A549 (cell line): ENCODE data around the gene WFDC5. TPM values are rescaled to one million over a fixed set of nuclear protein-coding genes. Genes with fewer than 3 reads are reported as not detected.
A peak's percentile ranks its signal among the peaks of the same experiment; 100 is the strongest.

Source experiments
- ATAC-seq, 2 experiments: fragments of 200-7000 bp in 1 of 2; fragments of >200 bp in 1 of 2; cut with Nextera tagmentation in 1 of 2; cut with Tn5 transposase in 1 of 2; 3 replicates each; pipeline versions ENCODE4 v1.8.0 to v1.9.1; 2018 to 2020; ENCODE audit warnings: mild to moderate bottlenecking in 1 of 2, moderate library complexity in 1 of 2
- CTCF ChIA-PET: fragments of 300-600 bp; sonication (Branson Sonifier 250); formaldehyde crosslinking; extraction: SDS; loops from one replicate; lab custom pipeline; 2021; ENCODE audit warnings: antibody characterized with exemption, inconsistent platforms; lab: Yijun Ruan, JAX
- POLR2A ChIA-PET: fragments of 350-600 bp; formaldehyde crosslinking; extraction: SDS; loops from one replicate; lab custom pipeline; 2021; ENCODE audit warnings: antibody characterized with exemption, inconsistent platforms; lab: Yijun Ruan, JAX
- DNase-seq, 2 experiments: peaks; one replicate each; pipeline versions ENCODE4 v3.0.0 to v3.0.0-alpha.2; 2011 to 2016; ENCODE audit warnings: low read depth in 1 of 2, low spot score in 1 of 2
- FAIRE-seq: peaks from 2 replicates; lab custom pipeline; 2011; peaks lifted over from hg19 to GRCh38; lab: Jason Lieb, UNC
- H3K27ac ChIP-seq, 2 experiments: fragments of >200 bp; sonication (Bioruptor Twin); formaldehyde crosslinking; 3 replicates each; pipeline ENCODE4 v1.5.1; 2016 to 2017
- H3K4me1 ChIP-seq: fragments of >200 bp; sonication (Bioruptor Twin); formaldehyde crosslinking; 3 replicates; pipeline ENCODE4 v1.6.1; 2016
- H3K4me2 ChIP-seq: fragments of >200 bp; sonication (Bioruptor Twin); formaldehyde crosslinking; 3 replicates; pipeline ENCODE4 v1.6.1; 2016
- H3K4me3 ChIP-seq: fragments of >200 bp; sonication (Bioruptor Twin); formaldehyde crosslinking; 3 replicates; pipeline ENCODE4 v1.5.1; 2016
- H3K9me3 ChIP-seq: fragments of >200 bp; sonication (Bioruptor Twin); formaldehyde crosslinking; 3 replicates; pipeline ENCODE4 v1.6.1; 2016
- CBX8 ChIP-seq: fragments of 200-600 bp; sonication (generic); IDR thresholded peaks from 2 replicates; pipeline ENCODE4 v1.6.1; 2016
- CHD2 ChIP-seq: fragments of 150-350 bp; IDR thresholded peaks from 2 replicates; pipeline ENCODE4 v1.6.1; 2014; ENCODE audit warnings: low read length; ENCODE audit not compliant: partially characterized antibody
- CTCF ChIP-seq: fragments of >200 bp; sonication (Bioruptor Twin); formaldehyde crosslinking; IDR thresholded peaks from 3 replicates; pipeline ENCODE4 v1.5.1; 2016
- EHF ChIP-seq: fragments of 250-450 bp; sonication (Bioruptor Pico); IDR thresholded peaks from 2 replicates; pipeline ENCODE4 v1.5.0; 2020; ENCODE audit warnings: mild to moderate bottlenecking
- EP300 ChIP-seq, 2 experiments: fragments of >200 bp; sonication (Bioruptor Twin); formaldehyde crosslinking; IDR thresholded peaks; 2 replicates in 1 of 2; 3 replicates in 1 of 2; pipeline ENCODE4 v1.6.1; 2016 to 2017
- FOSB ChIP-seq: fragments of 250-450 bp; sonication (Bioruptor Pico); IDR thresholded peaks from 2 replicates; pipeline ENCODE4 v1.5.0; 2020; ENCODE audit warnings: mild to moderate bottlenecking, moderate library complexity
- FOSL2 ChIP-seq, 2 experiments: fragments of 450-650 bp in 1 of 2; fragments of >200 bp in 1 of 2; sonication (Bioruptor Twin) in 1 of 2; formaldehyde crosslinking; IDR thresholded peaks; 2 replicates each; pipeline versions ENCODE4 v1.5.0 to v1.6.1; 2016 to 2020; ENCODE audit warnings: mild to moderate bottlenecking in 1 of 2, moderate library complexity in 1 of 2
- HMGXB4 ChIP-seq: fragments of 250-450 bp; sonication (Bioruptor Pico); IDR thresholded peaks from 2 replicates; pipeline ENCODE4 v1.5.0; 2021; ENCODE audit warnings: mild to moderate bottlenecking, moderate library complexity, borderline replicate concordance
- HOXB13 ChIP-seq: fragments of 250-450 bp; sonication (Bioruptor Pico); IDR thresholded peaks from 2 replicates; pipeline ENCODE4 v1.5.0; 2020; ENCODE audit warnings: low read depth, mild to moderate bottlenecking, moderate library complexity
- JUN ChIP-seq, 2 experiments: fragments of >200 bp; sonication (Bioruptor Twin); formaldehyde crosslinking; IDR thresholded peaks; 2 replicates in 1 of 2; 3 replicates in 1 of 2; pipeline ENCODE4 v1.6.1; 2016 to 2017
- JUNB ChIP-seq: fragments of >200 bp; sonication (Bioruptor Twin); formaldehyde crosslinking; IDR thresholded peaks from 2 replicates; pipeline ENCODE4 v1.6.1; 2016
- KDM1A ChIP-seq: fragments of 200-600 bp; sonication (generic); IDR thresholded peaks from 2 replicates; pipeline ENCODE4 v1.6.1; 2016; ENCODE audit warnings: low read depth, mild to moderate bottlenecking
- MAZ ChIP-seq: fragments of 150-350 bp; IDR thresholded peaks from 2 replicates; pipeline ENCODE4 v1.6.1; 2014; ENCODE audit warnings: antibody characterized with exemption, low read depth, low read length, borderline replicate concordance
- NFE2L2 ChIP-seq: fragments of 150-350 bp; conservative IDR thresholded peaks from 2 replicates; pipeline ENCODE4 v1.6.1; 2014; ENCODE audit warnings: low read length
- NPAS2 ChIP-seq: fragments of 250-450 bp; sonication (Bioruptor Pico); IDR thresholded peaks from 2 replicates; pipeline ENCODE4 v1.8.0; 2022; ENCODE audit warnings: mild to moderate bottlenecking, moderate library complexity, borderline replicate concordance
- PHF8 ChIP-seq: fragments of 200-600 bp; sonication (generic); IDR thresholded peaks from 2 replicates; pipeline ENCODE4 v1.6.1; 2016; ENCODE audit warnings: low read depth, mild to moderate bottlenecking, antibody characterized with exemption, moderate library complexity, borderline replicate concordance
- RAD21 ChIP-seq, 2 experiments: fragments of >200 bp in 1 of 2; sonication (Bioruptor Twin) in 1 of 2; formaldehyde crosslinking in 1 of 2; IDR thresholded peaks in 1 of 2; conservative IDR thresholded peaks in 1 of 2; 2 replicates in 1 of 2; 3 replicates in 1 of 2; pipeline ENCODE4 v1.6.1; 2012 to 2018; ENCODE audit warnings: inconsistent platforms in 1 of 2
- RARB ChIP-seq: fragments of 250-450 bp; sonication (Bioruptor Pico); IDR thresholded peaks from 2 replicates; pipeline ENCODE4 v1.8.0; 2021; ENCODE audit warnings: mild to moderate bottlenecking, moderate library complexity
- RFX5 ChIP-seq: fragments of 450-650 bp; IDR thresholded peaks from 2 replicates; pipeline ENCODE4 v1.7.1; 2014; ENCODE audit warnings: antibody characterized with exemption, mild to moderate bottlenecking, moderate library complexity
- SMC3 ChIP-seq: fragments of >200 bp; sonication (Bioruptor Twin); formaldehyde crosslinking; IDR thresholded peaks from 3 replicates; pipeline ENCODE4 v1.6.1; 2018; ENCODE audit warnings: inconsistent platforms
- SREBF2 ChIP-seq: fragments of 450-650 bp; IDR thresholded peaks from 2 replicates; pipeline ENCODE4 v1.6.1; 2014; ENCODE audit warnings: mild to moderate bottlenecking, moderate library complexity
- TFCP2L1 ChIP-seq: fragments of 250-450 bp; sonication (Bioruptor Pico); IDR thresholded peaks from 2 replicates; pipeline ENCODE4 v1.5.0; 2021; ENCODE audit warnings: mild to moderate bottlenecking
- WGBS: methylation state at CpG from one replicate; pipeline ENCODE4 v1.1.6; 2017; ENCODE audit errors: missing lambda C conversion rate; 5-methylcytosine and 5-hydroxymethylcytosine counted together
- polyA plus RNA-seq, 4 experiments: library from polyadenylated mRNA; depleted of rRNA in 3 of 4; stranded (reverse); fragments of >200 nt; fragmentation: RNase III in 1 of 4; extraction: RNeasy Plus Mini Kit Qiagen cat#74134 plus additional on column Dnase treatment in 1 of 4; gene quantifications; 2 replicates in 3 of 4; 3 replicates in 1 of 4; pipeline ENCODE4 v1.2.3, GENCODE V29; 2011 to 2017
- TF ChIP-seq, protein P1 (sequence below): IDR thresholded peaks from 2 replicates; pipeline ENCODE4 v1.6.1; 2012

WFDC5 gene
- polyA plus RNA-seq, 2 of the 4 experiments (the other 2 are of a cell fraction) = not detected

DNA sequence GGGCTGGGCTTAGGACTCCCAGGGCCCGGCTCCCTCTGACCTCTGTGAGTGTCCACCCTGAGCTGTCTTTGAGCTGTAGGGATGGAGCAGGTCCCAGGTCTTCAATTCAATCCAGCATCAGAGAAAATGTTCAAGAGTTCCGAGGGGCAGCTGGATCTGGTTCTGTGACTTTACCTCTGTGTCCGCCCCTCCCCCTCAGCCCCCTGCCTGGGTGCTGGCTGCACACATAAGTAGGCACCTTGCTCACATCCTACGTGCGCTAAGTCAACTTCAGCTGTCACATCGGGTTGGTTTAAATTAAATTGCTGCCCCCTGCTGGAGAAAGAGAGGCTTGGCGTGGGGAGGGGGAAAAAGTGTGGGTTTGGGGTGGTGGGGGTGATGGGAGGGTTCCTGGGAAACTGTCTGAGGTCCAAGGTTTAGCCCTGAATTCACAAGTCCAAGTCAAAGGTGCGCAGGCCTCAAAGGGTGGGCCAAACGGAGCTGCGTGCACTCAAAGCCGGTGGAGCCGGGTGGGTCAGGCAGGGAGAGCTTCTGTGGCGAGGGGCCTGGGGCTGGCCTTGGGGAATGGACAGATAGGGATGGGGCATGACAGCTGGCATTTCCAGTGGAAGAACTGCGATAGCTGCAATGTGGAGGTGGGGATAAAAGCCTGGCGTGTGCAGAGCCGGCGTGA is 3.0 kb downstream of the WFDC5 start:
- peak; percentile 67; the same call in 2 of the 3 replicates for TF ChIP-seq SMC3
- no peak for TF ChIP-seq NFE2L2
- no peak for TF ChIP-seq KDM1A
- TF ChIP-seq RAD21 (conservative IDR thresholded peaks at IDR 0.05 in 1 of 2, IDR thresholded peaks at IDR 0.05 in 1 of 2) = peak; percentile 44 to 45; a peak in 4 of 5 replicates
- TF ChIP-seq CTCF = peak; percentile 60
- Histone ChIP-seq H3K27ac (no peak overlapping the region), H3K4me3 (no peak overlapping the region), H3K4me2 (no peak overlapping the region), H3K9me3 (no peaks in the 10 kb centered on the region), H3K4me1 (no peaks in the 10 kb centered on the region)
- ATAC-seq = peak in 1 of 2 experiments; percentile 59; a peak in 3 of 6 replicates
- ChIA-PET CTCF (interaction anchor here (0.6 to 13.7 kb wide), 30 partner anchors 9 to 660 kb away, joined by 3 to 155 read pairs (median 4); partner anchors contain the start of gene WFDC12), POLR2A (no interaction called here)
- 48% methylated on average over 17 of the region's 17 CpGs for WGBS
- FAIRE-seq = no peak
- DNase-seq = peak in 1 of 2 experiments; percentile 20

DNA sequence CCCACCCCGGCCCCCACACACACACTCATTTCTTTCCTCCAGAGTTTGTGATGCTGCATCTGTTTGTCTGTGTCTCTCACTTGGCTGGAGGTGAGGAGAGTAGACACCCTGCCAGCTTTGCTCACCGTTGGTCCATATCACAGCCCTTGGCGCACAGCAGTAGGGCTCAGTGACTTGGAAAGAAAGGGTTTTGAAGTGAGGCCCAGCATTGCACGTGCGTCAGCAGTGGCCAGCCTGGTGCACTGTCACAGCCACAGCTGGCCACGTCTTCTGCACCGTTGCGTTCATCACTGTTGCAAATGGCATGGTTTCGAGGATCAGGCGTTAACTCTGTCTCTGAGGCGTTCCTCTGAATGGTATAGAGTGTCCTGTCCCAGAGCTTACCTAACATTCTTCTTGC is 3.7 kb downstream of the WFDC5 start:
- H3K9me3 ChIP-seq = no peaks in the 10 kb centered on the region
- no peak overlapping the region for H3K4me2 ChIP-seq
- FAIRE-seq (no peak), ATAC-seq (no peak), DNase-seq (no peak)
- POLR2A ChIA-PET = no interaction called here
- CTCF ChIA-PET = interaction anchor here (0.6 to 13.7 kb wide), 27 partner anchors 9 to 661 kb away, joined by 3 to 155 read pairs (median 5); partner anchors contain the start of gene WFDC12
- WGBS = 57% methylated on average over 10 of the region's 11 CpGs
- no peak overlapping the region for H3K4me3 ChIP-seq
- H3K27ac ChIP-seq = no peak overlapping the region
- no peaks in the 10 kb centered on the region for H3K4me1 ChIP-seq
- TF ChIP-seq HMGXB4 (CRISPR knock-in tag) = no peak

DNA sequence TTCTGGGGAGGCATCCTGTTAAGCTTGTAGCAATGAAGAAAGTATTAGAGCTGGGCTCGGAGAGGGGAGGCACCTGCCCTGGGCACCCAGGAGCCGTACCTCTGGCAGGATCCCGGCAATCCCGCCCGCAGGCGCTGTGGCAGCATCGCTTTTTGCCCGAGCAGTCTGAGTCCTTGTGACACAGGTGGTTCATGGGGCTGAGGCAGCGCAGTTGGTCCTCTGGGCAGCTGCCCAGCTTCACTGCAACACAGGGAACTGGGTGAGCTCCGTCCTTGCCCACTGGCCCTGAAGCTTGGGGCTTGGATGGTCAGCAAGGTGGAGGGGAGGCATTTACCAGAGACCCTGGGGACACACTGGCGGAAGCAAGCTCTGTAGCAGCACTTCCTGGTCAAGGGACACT is 4.7 kb downstream of the WFDC5 start:
- Histone ChIP-seq H3K4me3 (no peak overlapping the region), H3K9me3 (no peaks in the 10 kb centered on the region), H3K27ac (no peak overlapping the region), H3K4me2 (no peak overlapping the region), H3K4me1 (no peaks in the 10 kb centered on the region)
- 61% methylated on average over 11 of the region's 11 CpGs for WGBS
- FAIRE-seq (no peak), DNase-seq (no peak), ATAC-seq (no peak)
- POLR2A ChIA-PET = no interaction called here
- CTCF ChIA-PET = interaction anchor here (0.6 to 13.7 kb wide), 14 partner anchors 11 to 184 kb away, joined by 3 to 155 read pairs (median 11); partner anchors contain the start of gene WFDC12
- TF ChIP-seq, protein P1, sequence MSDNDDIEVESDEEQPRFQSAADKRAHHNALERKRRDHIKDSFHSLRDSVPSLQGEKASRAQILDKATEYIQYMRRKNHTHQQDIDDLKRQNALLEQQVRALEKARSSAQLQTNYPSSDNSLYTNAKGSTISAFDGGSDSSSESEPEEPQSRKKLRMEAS = no peak
- TF ChIP-seq FOSL2 (IDR thresholded peaks at IDR 0.05) (no peak), FOSL2 (CRISPR knock-in tag; IDR thresholded peaks at IDR 0.05) (no peak), PHF8 (no peak), JUN (IDR thresholded peaks at IDR 0.05) (no peak), CHD2 (no peak), JUNB (no peak), SREBF2 (no peak)

- CTCF ChIA-PET = interaction anchor here (1.0 to 13.7 kb wide), 11 partner anchors 10 to 185 kb away, joined by 3 to 155 read pairs (median 7); no protein-coding TSS in a partner anchor
- no peaks in the 10 kb centered on the region for H3K4me1 ChIP-seq
- FAIRE-seq (no peak), ATAC-seq (no peak), DNase-seq (no peak)
- H3K9me3 ChIP-seq = no peaks in the 10 kb centered on the region
- H3K4me2 ChIP-seq = no peak overlapping the region
- TF ChIP-seq RFX5 (no peak), EHF (CRISPR knock-in tag) (no peak), JUN (IDR thresholded peaks at IDR 0.05) (no peak), HMGXB4 (CRISPR knock-in tag) (no peak), RARB (CRISPR knock-in tag) (no peak), FOSB (CRISPR knock-in tag) (no peak), NPAS2 (CRISPR knock-in tag) (no peak), CBX8 (no peak), MAZ (no peak), HOXB13 (CRISPR knock-in tag) (no peak), EP300 (IDR thresholded peaks at IDR 0.05) (no peak), TFCP2L1 (no peak)
- WGBS = 50% methylated on average over 8 of the region's 8 CpGs
- POLR2A ChIA-PET = no interaction called here
- no peak overlapping the region for H3K4me3 ChIP-seq
- no peak overlapping the region for H3K27ac ChIP-seq
These were observed 5.3 kb downstream of the WFDC5 start for GRCh38 chr20:45109634-45110033.
